K562 (cell line): ENCODE measurements around the gene PHKG2. TPM values are rescaled to one million over a fixed set of nuclear protein-coding genes. Genes with fewer than 3 reads are reported as not detected.

ENCODE experiments used
- BCOR ChIP-seq: fragments of 450-650 bp; IDR thresholded peaks from 2 replicates; pipeline ENCODE4 v1.6.1; 2016
- CC2D1A ChIP-seq: fragments of 450-650 bp; IDR thresholded peaks from 2 replicates; pipeline ENCODE4 v1.6.1; 2017; ENCODE audit warnings: mild to moderate bottlenecking
- CREB5 ChIP-seq: fragments of 250-450 bp; sonication (Bioruptor Pico); IDR thresholded peaks from 2 replicates; pipeline ENCODE4 v1.5.0; 2020; ENCODE audit warnings: mild to moderate bottlenecking
- CXXC5 ChIP-seq: fragments of 250-450 bp; sonication (Bioruptor Pico); IDR thresholded peaks from 2 replicates; pipeline ENCODE4 v1.8.0; 2022; ENCODE audit warnings: inconsistent platforms, mild to moderate bottlenecking, moderate library complexity
- E2F4 ChIP-seq: sonication (generic); formaldehyde crosslinking; IDR thresholded peaks from 2 replicates; pipeline ENCODE4 v1.8.0; 2022; ENCODE audit warnings: mild to moderate bottlenecking, low read depth, missing genetic modification reagents
- FOXA1 ChIP-seq: fragments of 450-650 bp; IDR thresholded peaks from 2 replicates; pipeline ENCODE4 v1.6.1; 2016; ENCODE audit warnings: mild to moderate bottlenecking, borderline replicate concordance
- GTF3C2 ChIP-seq: IDR thresholded peaks from 3 replicates; pipeline ENCODE4 v1.6.1; 2011; ENCODE audit warnings: borderline replicate concordance, mild to moderate bottlenecking, moderate library complexity; ENCODE audit not compliant: insufficient read length; ENCODE audit errors: extremely low read depth
- HOXB6 ChIP-seq: fragments of 250-450 bp; sonication (Bioruptor Pico); IDR thresholded peaks from 2 replicates; pipeline ENCODE4 v1.5.1; 2022; ENCODE audit warnings: mild to moderate bottlenecking, borderline replicate concordance
- MXI1 ChIP-seq: IDR thresholded peaks from 2 replicates; pipeline ENCODE4 v1.6.1; 2011; ENCODE audit warnings: low read depth, mild to moderate bottlenecking, improper control_type of control experiment, low read length
- NFE2L1 ChIP-seq: fragments of 450-650 bp; IDR thresholded peaks from 2 replicates; pipeline ENCODE4 v1.6.1; 2016; ENCODE audit warnings: missing genetic modification characterization, low read depth, mild to moderate bottlenecking, missing compliant biosample characterization, moderate library complexity, borderline replicate concordance
- RBM39 ChIP-seq: fragments of 200-400 bp; formaldehyde crosslinking; optimal IDR thresholded peaks from 2 replicates; pipeline ENCODE3; 2018; ENCODE audit warnings: low read depth, low read length
- SMC3 ChIP-seq: conservative IDR thresholded peaks from 2 replicates; pipeline ENCODE4 v1.6.1; 2011; ENCODE audit warnings: low read depth, low read length, improper control_type of control experiment; ENCODE audit not compliant: insufficient read depth
- THAP12 ChIP-seq: fragments of 250-450 bp; sonication (Bioruptor Pico); IDR thresholded peaks from 2 replicates; pipeline ENCODE4 v1.9.0; 2021; ENCODE audit warnings: mild to moderate bottlenecking, inconsistent platforms
- ZFP30 ChIP-seq: fragments of 250-450 bp; sonication (Bioruptor Pico); IDR thresholded peaks from 2 replicates; pipeline ENCODE4 v1.8.0; 2022; ENCODE audit warnings: moderate library complexity, mild to moderate bottlenecking, inconsistent platforms, borderline replicate concordance
- ZNF316 ChIP-seq: fragments of 450-650 bp; IDR thresholded peaks from 2 replicates; pipeline ENCODE4 v1.6.1; 2016
- polyA plus RNA-seq, 8 experiments: library from polyadenylated mRNA; depleted of rRNA in 4 of 8; stranded (reverse) in 5 of 8; unstranded in 3 of 8; fragments of >200 nt; fragmentation: Nextera tagmentation in 2 of 8; fragmentation: Illumina TruSeq in 1 of 8; extraction: Ambion mirVana in 2 of 8; extraction: Trizol in 1 of 8; gene quantifications; 2 replicates each; pipeline versions ENCODE4 v1.2.1 to v1.2.3, GENCODE V29; 2011 to 2014; ENCODE audit warnings: inconsistent platforms in 1 of 8, missing spikeins in 1 of 8
- total RNA-seq, 7 experiments: library from RNA; depleted of rRNA in 6 of 7; stranded (reverse); fragments of >200 nt in 6 of 7; fragmentation: Illumina TruSeq in 2 of 7; extraction: Trizol in 2 of 7; gene quantifications; 2 replicates each; pipeline versions ENCODE4 v1.2.1 to v1.2.3, GENCODE V29; 2011 to 2021; ENCODE audit warnings: low replicate concordance in 1 of 7
- TF ChIP-seq, protein P1 (sequence below): fragments of 250-450 bp; sonication (Bioruptor Pico); IDR thresholded peaks from 2 replicates; pipeline ENCODE4 v1.5.0; 2022; ENCODE audit warnings: mild to moderate bottlenecking

Gene PHKG2
- total and polyA plus RNA-seq, 9 of the 15 experiments (the other 6 are each of a cell fraction or from before 2014, with no cell fraction given) = 5.8 to 54.2 (median 30.7) TPM

DNA sequence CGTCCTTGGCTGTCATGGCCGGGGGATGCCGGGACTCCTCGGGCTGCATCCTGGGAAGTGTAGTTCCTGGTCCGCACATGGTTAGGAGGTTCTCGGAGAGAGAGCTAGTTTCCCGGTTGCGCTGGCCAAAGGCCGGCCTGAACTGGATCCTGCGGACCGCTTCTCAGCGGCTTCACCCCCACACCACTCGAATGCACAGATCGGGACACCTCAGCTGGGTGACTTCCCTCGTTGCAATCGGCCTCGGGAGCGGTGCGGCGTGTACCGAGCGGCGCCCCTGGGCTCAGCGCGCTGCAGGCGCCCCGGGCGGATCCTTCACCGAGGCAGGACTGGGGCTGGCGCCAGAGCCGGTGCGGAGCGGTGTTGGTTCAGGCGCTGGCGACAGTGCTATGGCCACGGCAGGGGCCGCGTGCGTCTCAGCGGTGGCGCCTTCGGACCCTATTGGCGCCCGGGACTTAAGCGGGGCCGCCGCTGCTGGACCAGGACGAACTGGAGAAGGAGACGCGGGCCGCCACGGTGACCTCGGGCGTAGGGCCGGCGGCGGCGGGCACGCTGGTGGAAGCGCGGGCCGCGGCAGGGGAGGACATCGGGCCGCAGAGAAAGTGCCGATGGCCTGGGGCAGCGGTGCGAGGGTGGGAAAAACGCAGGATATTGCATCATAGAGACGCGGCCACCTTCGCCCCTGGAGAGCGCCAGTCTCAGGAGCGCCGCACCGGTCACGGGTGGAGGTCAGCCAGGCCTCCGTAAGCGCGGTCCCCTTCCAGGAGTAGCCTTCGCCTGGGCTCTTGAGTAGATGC is 27.4 kb downstream of the PHKG2 start (continued):
- TF ChIP-seq GTF3C2 (no peak), ZFP30 (CRISPR knock-in tag) (no peak), BCOR (peak; percentile 65; the same call in 1 of the 2 replicates), THAP12 (peak; percentile 1; the same call in 1 of the 2 replicates), ZNF316 (0 out of 2 replicates have a peak, but pooled peaks have one; percentile 11), MXI1 (peak; percentile 83), CREB5 (CRISPR knock-in tag) (no peak; the same call in 1 of the 2 replicates), SMC3 (no peak), CXXC5 (peak; percentile 78), RBM39 (no peak), HOXB6 (CRISPR knock-in tag) (no peak), E2F4 (peak; percentile 16; the same call in 1 of the 2 replicates), FOXA1 (no peak), NFE2L1 (tag) (no peak), CC2D1A (no peak)
- TF ChIP-seq, protein P1, sequence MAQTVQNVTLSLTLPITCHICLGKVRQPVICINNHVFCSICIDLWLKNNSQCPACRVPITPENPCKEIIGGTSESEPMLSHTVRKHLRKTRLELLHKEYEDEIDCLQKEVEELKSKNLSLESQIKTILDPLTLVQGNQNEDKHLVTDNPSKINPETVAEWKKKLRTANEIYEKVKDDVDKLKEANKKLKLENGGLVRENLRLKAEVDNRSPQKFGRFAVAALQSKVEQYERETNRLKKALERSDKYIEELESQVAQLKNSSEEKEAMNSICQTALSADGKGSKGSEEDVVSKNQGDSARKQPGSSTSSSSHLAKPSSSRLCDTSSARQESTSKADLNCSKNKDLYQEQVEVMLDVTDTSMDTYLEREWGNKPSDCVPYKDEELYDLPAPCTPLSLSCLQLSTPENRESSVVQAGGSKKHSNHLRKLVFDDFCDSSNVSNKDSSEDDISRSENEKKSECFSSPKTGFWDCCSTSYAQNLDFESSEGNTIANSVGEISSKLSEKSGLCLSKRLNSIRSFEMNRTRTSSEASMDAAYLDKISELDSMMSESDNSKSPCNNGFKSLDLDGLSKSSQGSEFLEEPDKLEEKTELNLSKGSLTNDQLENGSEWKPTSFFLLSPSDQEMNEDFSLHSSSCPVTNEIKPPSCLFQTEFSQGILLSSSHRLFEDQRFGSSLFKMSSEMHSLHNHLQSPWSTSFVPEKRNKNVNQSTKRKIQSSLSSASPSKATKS = no peak
